ENCODE results near the gene NRF1. TPM values are rescaled to one million over a fixed set of nuclear protein-coding genes. Genes with fewer than 3 reads are reported as not detected.

The NRF1 gene
- polyA plus RNA-seq, 12 donors: 11.1 to 22.3 (median 14.7) TPM; not detected in 1

GRCh38 chr7:129678606-129679005, 67.1 kb downstream of the NRF1 start:
- no peak for DNase-seq

GRCh38 chr7:129680400-129680799, 68.9 kb downstream of the NRF1 start:
- no peak for DNase-seq

GRCh38 chr7:129684777-129685176, 73.3 kb downstream of the NRF1 start:
- no peak for DNase-seq

- DNase-seq: no peak
Measured at GRCh38 chr7:129686063-129686462, 74.5 kb downstream of the NRF1 start.

GRCh38 chr7:129688503-129689222, 77.1 kb downstream of the NRF1 start:
- DNase-seq: no peak

GRCh38 chr7:129689995-129690581, 78.6 kb downstream of the NRF1 start:
- DNase-seq: no peak

- DNase-seq: no peak
Measured at GRCh38 chr7:129690701-129691100, 79.2 kb downstream of the NRF1 start.

GRCh38 chr7:129698516-129699418, 87.2 kb downstream of the NRF1 start:
- no peak for DNase-seq

- no peak for DNase-seq
Measured at GRCh38 chr7:129702316-129702715, 90.8 kb downstream of the NRF1 start.

GRCh38 chr7:129702761-129703338, 91.3 kb downstream of the NRF1 start:
- DNase-seq: no peak

- no peak for DNase-seq
Measured at GRCh38 chr7:129703751-129704150, 92.2 kb downstream of the NRF1 start.

GRCh38 chr7:129707910-129708499, 96.5 kb downstream of the NRF1 start:
- no peak for DNase-seq

GRCh38 chr7:129713544-129713943, 102.0 kb downstream of the NRF1 start:
- DNase-seq: no peak

GRCh38 chr7:129714514-129715063, 103.1 kb downstream of the NRF1 start:
- no peak for DNase-seq

GRCh38 chr7:129719980-129720732, 108.6 kb downstream of the NRF1 start:
- no peak for DNase-seq

GRCh38 chr7:129721068-129721467, 109.5 kb downstream of the NRF1 start:
- DNase-seq: no peak

- no peak for DNase-seq
Measured at GRCh38 chr7:129723679-129724078, 112.2 kb downstream of the NRF1 start.

- no peak for DNase-seq
Measured at GRCh38 chr7:129724796-129725195, 113.3 kb downstream of the NRF1 start.

GRCh38 chr7:129728875-129729467, 117.5 kb downstream of the NRF1 start:
- no peak for DNase-seq

- no peak for DNase-seq
Measured at GRCh38 chr7:129729511-129729910, 118.0 kb downstream of the NRF1 start.
